Diencephalon (tissue), 1 donor: ENCODE data around the gene LCNL1. TPM values are rescaled to one million over a fixed set of nuclear protein-coding genes. Genes with fewer than 3 reads are reported as not detected.

ENCODE experiments used
- total RNA-seq: library from RNA; depleted of rRNA; stranded (reverse); fragments of >200 nt; gene quantifications from one replicate; pipeline ENCODE4 v1.2.3, GENCODE V29; 2014

Gene LCNL1
- 1.2 TPM for total RNA-seq

DNA sequence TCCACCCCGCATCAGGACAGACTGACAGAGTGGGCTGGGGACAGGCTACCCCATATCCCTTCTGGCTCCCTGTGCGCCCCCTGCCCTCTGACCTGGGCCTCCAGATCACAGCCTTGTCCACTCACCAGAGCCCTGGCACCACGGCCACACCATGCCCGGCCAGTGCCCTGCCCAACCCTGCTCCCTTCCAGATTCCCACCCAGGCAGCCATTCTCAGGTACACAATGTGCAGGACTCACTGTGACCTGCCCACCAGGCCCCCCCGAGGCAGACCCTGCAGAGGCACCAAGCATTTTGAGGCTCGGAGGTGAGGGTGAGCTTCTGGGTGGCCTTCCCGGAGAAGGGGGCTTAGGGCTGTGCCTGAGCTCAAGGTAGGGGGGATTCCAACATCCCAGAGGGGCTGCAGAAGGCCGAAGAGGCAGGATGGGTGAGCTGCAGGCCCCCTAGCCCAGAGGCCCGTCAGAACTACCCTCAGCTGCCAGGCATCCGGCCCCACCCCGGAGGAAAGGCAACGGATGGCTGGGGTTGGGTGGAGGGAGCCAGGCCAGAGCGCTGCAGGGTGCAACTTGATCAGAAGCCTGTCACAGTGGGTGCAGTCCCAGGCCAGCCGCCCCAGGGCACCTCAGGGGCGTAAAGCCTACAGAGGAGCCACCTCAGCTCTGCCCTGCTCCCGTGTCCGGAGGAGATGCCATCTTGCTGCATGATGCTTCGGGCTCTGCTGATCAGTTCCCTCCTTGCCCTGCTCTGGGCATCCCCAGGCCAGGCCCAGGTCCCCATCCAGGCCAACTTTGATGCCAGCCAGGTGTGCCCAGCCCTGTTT is at the start of gene LCNL1:
TSS of gene LCNL1 (plus strand) at position 762 of the 820 bp plus-strand sequence. CDS start 594 bp downstream, outside the sequence.

DNA sequence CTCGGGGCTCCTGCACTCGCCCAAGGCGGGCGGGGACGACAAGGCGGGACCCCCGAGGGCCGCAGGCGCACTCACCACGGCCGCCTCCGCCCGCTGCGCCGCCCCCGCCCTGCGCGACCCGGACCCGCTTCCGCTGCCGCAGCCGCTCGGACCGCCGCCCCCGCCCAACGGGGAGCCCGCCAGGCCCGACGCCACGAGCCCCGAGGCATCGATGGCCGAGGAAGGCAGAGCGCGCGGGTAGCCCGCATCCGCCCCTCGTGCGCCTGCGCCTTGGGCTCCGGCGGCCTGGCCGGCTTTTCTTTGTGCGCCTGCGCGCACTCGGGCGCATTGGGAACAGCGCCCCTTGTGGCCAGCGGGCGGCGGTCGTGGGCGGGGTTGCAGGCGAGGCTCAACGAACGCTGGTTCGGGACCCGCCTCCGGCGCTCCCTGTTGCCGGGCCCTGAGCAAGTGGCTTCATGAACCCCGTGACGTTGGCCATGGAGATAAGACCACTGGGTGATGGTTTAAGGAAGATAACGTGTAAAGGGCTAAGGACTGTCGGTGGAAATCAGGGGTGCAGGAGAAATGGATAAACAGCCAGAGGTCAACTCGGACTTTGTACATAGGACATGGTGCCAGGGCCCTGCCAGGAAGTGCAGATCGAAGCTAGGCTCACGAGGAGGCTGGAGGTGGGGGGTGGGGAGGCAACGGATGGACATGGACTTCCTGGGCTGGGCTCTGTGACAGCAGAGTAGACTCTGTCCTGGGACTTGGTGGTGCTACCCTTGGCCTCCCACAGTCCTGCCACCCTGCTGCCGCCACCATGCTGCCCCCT is 38.1 kb upstream of the LCNL1 start, which contains the start of the genes C8G and FBXW5:
TSS of gene C8G (plus strand) at position 725 of the 814 bp plus-strand sequence. CDS start at position 803, 78 bp downstream.
TSS of gene FBXW5 (minus strand) at position 220 of the 814 bp plus-strand sequence. CDS start 655 bp downstream, outside the sequence.

DNA sequence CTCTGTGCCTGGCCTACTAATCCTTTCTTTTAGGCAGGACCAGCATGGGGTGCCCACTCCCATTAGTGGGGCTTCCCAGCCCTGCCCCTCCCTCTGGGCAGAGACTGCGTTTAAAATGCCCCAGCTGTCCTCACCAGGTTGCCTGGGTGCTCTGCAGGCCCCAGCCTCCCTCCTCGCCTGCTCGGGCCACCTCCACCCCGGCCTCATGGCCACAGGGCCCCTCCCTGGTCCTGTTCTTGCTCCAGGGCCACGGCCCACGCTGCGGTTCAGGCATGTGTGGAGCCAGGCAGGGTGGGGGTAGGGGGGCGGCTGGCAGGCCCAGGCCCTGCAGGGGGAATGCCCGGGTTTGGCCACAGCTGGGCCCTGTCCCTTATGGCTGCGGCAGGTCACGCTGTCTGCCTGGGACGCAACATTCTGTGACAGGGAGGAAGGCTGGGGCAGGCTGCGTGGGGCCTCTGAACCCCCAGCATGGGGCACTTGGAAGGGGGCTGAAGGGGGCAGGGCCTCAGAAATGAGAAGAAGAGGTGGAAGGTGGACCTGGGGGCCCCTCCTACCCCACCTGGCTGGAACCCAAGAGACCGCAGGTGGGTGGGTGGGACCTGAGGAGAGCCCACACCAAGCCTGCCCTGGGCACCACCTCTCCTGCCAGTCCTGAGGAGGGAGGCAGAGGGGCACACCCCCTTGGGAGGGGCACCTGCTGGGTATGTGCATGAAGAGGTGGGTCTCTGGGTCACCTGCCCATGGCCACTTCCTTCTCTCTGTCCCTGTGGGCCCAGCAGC is 31.1 kb upstream of the LCNL1 start, which contains the start of gene LCN12:
TSS of gene LCN12 (plus strand) at position 733 of the 780 bp plus-strand sequence. CDS start 55 bp downstream, outside the sequence.

DNA sequence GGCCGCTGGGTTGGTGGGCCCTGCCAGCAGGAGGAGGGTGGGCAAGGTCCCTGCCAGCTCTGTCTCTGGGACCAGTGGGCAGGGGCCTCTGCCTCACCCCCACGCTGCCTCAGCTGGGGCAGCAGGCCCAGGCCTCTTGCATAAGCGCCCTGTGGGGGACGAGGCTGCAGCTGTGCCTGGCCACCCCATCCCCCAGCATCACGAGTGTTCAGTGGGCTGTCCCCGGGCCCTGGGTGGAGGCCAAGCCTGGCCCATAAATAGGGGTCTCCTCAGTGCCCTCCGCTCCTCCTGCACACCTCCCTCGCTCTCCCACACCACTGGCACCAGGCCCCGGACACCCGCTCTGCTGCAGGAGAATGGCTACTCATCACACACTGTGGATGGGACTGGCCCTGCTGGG is 5.6 kb upstream of the LCNL1 start, which contains the start of gene PTGDS:
TSS of gene PTGDS (plus strand) at position 282 of the 400 bp plus-strand sequence. CDS start at position 357, 75 bp downstream.

DNA sequence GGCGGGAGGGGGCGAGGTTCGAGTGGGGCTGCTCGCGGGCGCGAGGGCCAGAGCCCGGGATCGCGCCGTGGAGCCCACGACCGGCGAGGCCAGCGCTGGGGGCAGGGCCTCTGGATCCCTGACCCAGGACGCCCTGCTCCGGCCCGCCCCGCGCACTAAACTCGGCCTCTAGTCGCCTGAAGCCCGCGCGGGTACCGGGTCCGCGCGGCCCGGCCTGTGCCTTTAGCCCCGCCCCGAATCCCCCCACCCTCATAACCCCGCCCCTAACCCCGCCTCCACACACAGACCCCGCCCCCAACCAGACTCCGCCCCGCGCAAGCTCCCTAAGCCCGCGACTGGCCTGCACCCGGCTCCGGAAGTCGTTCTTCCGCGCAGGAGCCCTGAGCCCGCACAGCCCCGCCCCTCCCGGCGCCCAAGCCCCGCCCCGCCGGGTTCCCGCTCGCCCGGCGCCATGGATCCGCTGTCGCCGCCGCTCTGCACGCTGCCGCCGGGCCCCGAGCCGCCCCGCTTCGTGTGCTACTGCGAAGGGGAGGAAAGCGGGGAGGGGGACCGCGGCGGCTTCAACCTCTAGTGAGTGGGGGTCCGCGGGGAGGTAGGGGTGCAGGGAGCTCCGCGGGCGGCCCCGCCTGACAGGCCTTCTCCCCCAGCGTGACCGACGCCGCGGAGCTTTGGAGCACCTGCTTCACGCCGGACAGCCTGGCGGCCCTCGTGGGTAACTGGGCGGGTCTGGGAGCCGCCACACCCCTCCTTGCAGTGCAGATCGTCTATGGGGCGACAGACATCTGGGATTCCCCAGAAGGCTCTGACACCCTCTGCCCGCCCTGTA is 9.4 kb downstream of the LCNL1 start, which contains the start of gene PAXX:
TSS of gene PAXX (plus strand) at position 430 of the 826 bp plus-strand sequence. CDS start at position 452, 22 bp downstream.

DNA sequence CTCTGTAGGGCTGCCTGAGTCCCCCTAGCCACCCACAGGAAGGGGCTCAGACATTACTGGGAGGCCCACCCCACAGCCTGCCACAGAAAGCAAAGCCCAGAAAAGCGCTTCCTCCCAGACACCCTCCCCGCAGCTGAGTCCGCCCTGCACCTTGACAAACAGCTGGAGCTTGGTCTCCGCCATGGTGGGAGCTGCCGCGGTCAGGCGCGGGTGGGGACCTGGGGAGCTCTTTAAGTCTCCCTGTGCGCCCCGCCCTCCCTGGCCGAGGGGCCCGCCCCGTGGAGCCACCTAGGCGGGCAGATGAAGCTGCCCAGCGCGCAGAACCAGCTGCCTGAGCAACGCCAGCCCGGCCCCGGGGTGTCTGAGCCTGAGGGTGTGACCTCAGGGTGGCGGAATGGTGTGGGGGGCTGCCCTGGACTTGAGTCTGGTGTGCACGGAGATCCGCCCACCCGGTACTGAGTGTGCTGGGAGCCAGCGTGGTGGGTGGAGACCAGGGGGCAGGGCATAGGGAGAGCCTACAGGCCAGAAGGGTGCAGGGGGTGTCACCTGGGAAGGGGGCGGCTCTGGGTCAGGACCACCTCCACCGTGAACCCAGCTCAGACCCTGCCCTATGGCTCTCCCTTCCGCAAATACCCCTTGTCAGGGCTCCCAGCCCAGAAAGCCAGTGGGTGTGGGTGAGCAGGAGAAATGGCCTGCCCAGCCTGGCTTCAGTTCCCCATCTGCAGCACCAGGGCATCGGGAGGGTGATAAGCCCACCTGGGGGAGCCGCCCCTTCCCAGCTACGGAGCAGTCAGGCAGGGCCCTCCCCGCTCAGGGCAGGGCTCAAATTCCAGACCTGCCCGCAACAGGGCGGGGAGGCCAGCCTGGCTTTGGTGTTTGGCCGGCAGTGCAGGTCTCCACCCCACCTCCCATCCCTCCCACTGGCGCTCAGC is 13.8 kb downstream of the LCNL1 start, which contains the start of gene CLIC3:
TSS of gene CLIC3 (minus strand) at position 208 of the 932 bp plus-strand sequence. CDS start at position 183, 25 bp downstream.

DNA sequence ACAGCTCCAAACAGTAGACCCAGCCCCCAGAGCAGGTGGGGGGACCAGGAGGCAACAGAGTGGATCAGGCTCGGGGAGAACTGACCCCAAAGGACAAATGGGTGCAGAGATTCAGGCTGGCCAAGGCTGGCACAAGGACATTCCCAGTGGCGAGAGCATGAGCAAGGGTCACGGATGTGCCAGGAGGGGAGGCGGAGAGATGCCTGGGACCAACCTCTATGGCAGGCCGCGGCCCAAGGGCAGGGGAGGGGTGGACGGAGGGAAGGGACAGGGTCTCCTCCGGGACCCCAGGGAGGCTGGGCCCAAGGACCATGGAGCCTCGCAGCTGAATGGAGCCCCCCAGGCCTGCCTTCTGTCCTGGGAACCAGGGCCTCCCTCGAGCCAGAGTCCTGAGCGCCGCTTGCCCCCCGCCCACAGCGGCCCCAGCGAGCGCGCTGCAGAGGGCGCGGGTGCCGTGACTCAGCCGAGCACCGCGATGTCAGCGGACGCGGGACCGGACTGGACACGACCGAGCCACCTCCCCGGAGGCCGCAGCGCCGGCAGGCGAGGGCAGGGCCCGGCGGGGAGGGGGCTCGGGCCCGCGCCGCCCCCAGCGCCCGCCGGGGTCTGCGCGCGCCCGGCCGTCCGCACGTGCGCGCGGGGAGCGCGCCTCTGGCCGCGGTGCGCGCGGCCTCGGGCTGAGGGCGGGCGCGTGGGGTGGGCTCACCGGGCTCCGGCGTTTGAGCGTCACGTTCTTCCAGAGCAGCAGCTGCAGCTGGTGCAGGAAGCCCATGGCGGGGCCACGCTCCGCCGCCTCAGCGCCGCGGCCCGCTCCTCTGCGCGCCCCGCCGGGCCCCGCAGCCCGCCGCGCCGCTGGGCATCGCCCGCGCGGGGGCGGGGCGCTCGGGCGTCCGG is 44.8 kb downstream of the LCNL1 start, which contains the start of gene ABCA2:
TSS of gene ABCA2 (minus strand) at position 869 of the 894 bp plus-strand sequence. CDS start at position 772, 97 bp downstream.

DNA sequence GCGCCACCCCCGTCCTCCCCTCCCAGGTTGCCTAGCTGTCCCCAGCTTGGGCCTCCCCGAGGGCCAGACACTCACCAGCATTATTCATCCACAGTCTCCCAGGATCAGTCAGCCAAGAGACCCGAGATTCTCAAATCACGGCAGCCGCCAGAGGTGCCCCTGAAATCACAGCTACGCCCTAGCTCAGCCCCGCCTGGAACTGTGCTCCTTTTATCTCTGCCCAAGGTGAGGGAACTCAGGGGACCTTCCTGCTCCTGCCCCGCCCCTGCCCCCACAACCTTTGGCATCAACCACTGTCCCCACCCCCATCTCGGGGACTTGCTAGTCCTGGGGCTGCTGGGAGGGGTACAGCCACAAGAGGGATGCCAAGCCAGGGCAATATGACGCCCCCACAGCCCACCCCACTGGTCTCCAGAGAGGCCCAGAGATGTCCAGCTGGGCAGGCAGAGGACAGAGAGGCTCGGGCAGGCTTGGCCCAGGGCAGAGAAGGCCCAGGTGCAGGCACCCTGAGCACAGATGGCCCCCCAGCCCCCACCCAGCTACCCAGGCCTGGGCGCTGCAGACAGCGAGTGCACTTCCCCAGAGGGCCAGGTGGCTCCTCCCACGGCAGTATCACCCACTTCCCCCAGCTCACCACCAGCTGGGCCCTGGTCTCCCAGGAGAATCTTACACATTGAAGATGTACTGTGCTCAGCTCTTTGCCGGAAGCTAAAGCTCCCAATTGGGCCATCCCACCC is 49.3 kb downstream of the LCNL1 start, which contains the start of gene FUT7:
TSS of gene FUT7 (minus strand) at position 185 of the 737 bp plus-strand sequence. CDS start at position 88, 97 bp downstream.

Other genes with a start within 250 kb of the LCNL1 start
- not detected for gene LCN10, start 240.1 kb upstream of the LCNL1 start, total RNA-seq
- not detected for gene LCN6, start 234.5 kb upstream of the LCNL1 start, total RNA-seq
- gene LCN8, start 224.8 kb upstream of the LCNL1 start, total RNA-seq, result not detected
- gene LCN15, start 218.5 kb upstream of the LCNL1 start, total RNA-seq, result not detected
- gene TMEM141, start 191.6 kb upstream of the LCNL1 start, total RNA-seq, result 27.7 TPM
- 2.5 TPM for gene CCDC183, start 186.7 kb upstream of the LCNL1 start, total RNA-seq
- 35.8 TPM for gene RABL6, start 175.0 kb upstream of the LCNL1 start, total RNA-seq
- 2.8 TPM for gene AJM1, start 140.5 kb upstream of the LCNL1 start, total RNA-seq
- gene PHPT1, start 133.6 kb upstream of the LCNL1 start, total RNA-seq, result 99.7 TPM
- gene MAMDC4, start 130.6 kb upstream of the LCNL1 start, total RNA-seq, result 2.8 TPM
- gene EDF1, start 116.7 kb upstream of the LCNL1 start, total RNA-seq, result 124 TPM
- gene TRAF2, start 96.5 kb upstream of the LCNL1 start, total RNA-seq, result 10.1 TPM
- gene FBXW5, start 38.3 kb upstream of the LCNL1 start, total RNA-seq, result 63.9 TPM
- not detected for gene C8G, start 37.8 kb upstream of the LCNL1 start, total RNA-seq
- gene LCN12, start 30.7 kb upstream of the LCNL1 start, total RNA-seq, result 0.46 TPM
- 93.2 TPM for gene PTGDS, start 5.5 kb upstream of the LCNL1 start, total RNA-seq
- gene PAXX, start 9.4 kb downstream of the LCNL1 start, total RNA-seq, result 14.1 TPM
- not detected for gene CLIC3, start 13.6 kb downstream of the LCNL1 start, total RNA-seq
- 36.4 TPM for gene ABCA2, start 45.2 kb downstream of the LCNL1 start, total RNA-seq
- not detected for gene FUT7, start 49.1 kb downstream of the LCNL1 start, total RNA-seq
- 23.1 TPM for gene NPDC1, start 63.2 kb downstream of the LCNL1 start, total RNA-seq
- gene ENTPD2, start 71.1 kb downstream of the LCNL1 start, total RNA-seq, result 3.2 TPM
- gene SAPCD2, start 87.6 kb downstream of the LCNL1 start, total RNA-seq, result 4.2 TPM
- gene UAP1L1, start 94.5 kb downstream of the LCNL1 start, total RNA-seq, result 0.69 TPM
- gene MAN1B1, start 104.0 kb downstream of the LCNL1 start, total RNA-seq, result 44.8 TPM
- gene DPP7, start 131.7 kb downstream of the LCNL1 start, total RNA-seq, result 38.8 TPM
- 69.0 TPM for gene GRIN1, start 156.2 kb downstream of the LCNL1 start, total RNA-seq
- not detected for gene LRRC26, start 187.1 kb downstream of the LCNL1 start, total RNA-seq
- gene TMEM210, start 189.1 kb downstream of the LCNL1 start, total RNA-seq, result not detected
- 24.0 TPM for gene ANAPC2, start 205.6 kb downstream of the LCNL1 start, total RNA-seq
- 27.5 TPM for gene SSNA1, start 205.7 kb downstream of the LCNL1 start, total RNA-seq
- 7.8 TPM for gene TPRN, start 217.7 kb downstream of the LCNL1 start, total RNA-seq
- 38.8 TPM for gene TMEM203, start 222.7 kb downstream of the LCNL1 start, total RNA-seq
- gene NDOR1, start 222.7 kb downstream of the LCNL1 start, total RNA-seq, result 3.9 TPM
- 1.8 TPM for gene RNF208, start 239.2 kb downstream of the LCNL1 start, total RNA-seq
- 0.92 TPM for gene CYSRT1, start 242.2 kb downstream of the LCNL1 start, total RNA-seq
- not detected for gene RNF224, start 244.5 kb downstream of the LCNL1 start, total RNA-seq
- gene SLC34A3, start 247.9 kb downstream of the LCNL1 start, total RNA-seq, result not detected